PC-3 (cell line): ENCODE results near the gene DRC3. TPM values are rescaled to one million over a fixed set of nuclear protein-coding genes. Genes with fewer than 3 reads are reported as not detected.
A peak's percentile ranks its signal among the peaks of the same experiment; 100 is the strongest.

ENCODE experiments used
- ATAC-seq: fragments of 200-7000 bp; cut with Tn5 transposase; 2 replicates; pipeline ENCODE4 v1.9.1; 2020; ENCODE audit warnings: mild to moderate bottlenecking, moderate library complexity
- BruUV-seq: library from RNA; stranded (reverse); fragments of 400-500 nt; replicated peaks from 2 replicates; lab custom pipeline; 2021; lab: Mats Ljungman, UMichigan
- CTCF ChIA-PET: fragments of 300-600 bp; sonication (Branson Sonifier 250); formaldehyde crosslinking; loops from one replicate; lab custom pipeline; 2022; ENCODE audit warnings: antibody characterized with exemption; lab: Charles Lee
- POLR2A ChIA-PET: fragments of 300-600 bp; sonication (Branson Sonifier 250); formaldehyde crosslinking; loops from one replicate; lab custom pipeline; 2022; ENCODE audit warnings: antibody characterized with exemption; ENCODE audit not compliant: unreplicated experiment; lab: Charles Lee
- DNase-seq: peaks from one replicate; pipeline ENCODE4 v3.0.0-alpha.2; 2015
- H2AFZ ChIP-seq: fragments of 300-600 bp; sonication (generic); 2 replicates; pipeline ENCODE4 v1.6.0; 2016; ENCODE audit warnings: antibody characterized with exemption, low read length
- H3F3A ChIP-seq: fragments of 300-600 bp; sonication (generic); one replicate; pipeline ENCODE4 v1.6.0; 2017; ENCODE audit warnings: antibody characterized with exemption, low read length, control low read depth, mild to moderate bottlenecking; ENCODE audit not compliant: unreplicated experiment
- H3K27ac ChIP-seq: fragments of 300-600 bp; sonication (generic); 2 replicates; pipeline ENCODE4 v1.5.1; 2016; ENCODE audit warnings: mild to moderate bottlenecking, low read length
- H3K27me3 ChIP-seq: fragments of 300-600 bp; sonication (generic); 2 replicates; pipeline ENCODE4 v1.6.1; 2016; ENCODE audit warnings: low read length, mixed read lengths
- H3K36me3 ChIP-seq: fragments of 300-600 bp; sonication (generic); 2 replicates; pipeline ENCODE4 v1.6.1; 2016; ENCODE audit warnings: low read depth, mixed run types, low read length, mixed read lengths
- H3K4me1 ChIP-seq: fragments of 300-600 bp; sonication (generic); 2 replicates; pipeline ENCODE4 v1.5.1; 2016; ENCODE audit warnings: low read length; ENCODE audit not compliant: insufficient read depth
- H3K4me2 ChIP-seq: fragments of 300-600 bp; sonication (generic); 2 replicates; pipeline ENCODE4 v1.6.0; 2016; ENCODE audit warnings: low read length
- H3K4me3 ChIP-seq: fragments of 300-600 bp; sonication (generic); 2 replicates; pipeline ENCODE4 v1.5.1; 2016; ENCODE audit warnings: mild to moderate bottlenecking, low read length, mixed read lengths
- H3K79me2 ChIP-seq: fragments of 300-600 bp; sonication (generic); 2 replicates; pipeline ENCODE4 v1.6.1; 2017; ENCODE audit warnings: low read length, mixed read lengths
- H3K9ac ChIP-seq: fragments of 300-600 bp; sonication (generic); 2 replicates; pipeline ENCODE4 v1.6.0; 2016; ENCODE audit warnings: mild to moderate bottlenecking, low read length
- H3K9me2 ChIP-seq: fragments of 300-600 bp; sonication (generic); replicated peaks from 2 replicates; pipeline ENCODE4 v1.6.1; 2016; ENCODE audit warnings: mixed run types, low read length, mixed read lengths
- H3K9me3 ChIP-seq: fragments of 300-600 bp; sonication (generic); 2 replicates; pipeline ENCODE4 v1.6.1; 2016; ENCODE audit warnings: low read length, mixed read lengths
- H4K20me1 ChIP-seq: fragments of 300-600 bp; sonication (generic); 2 replicates; pipeline ENCODE4 v1.6.1; 2016; ENCODE audit warnings: low read length, mixed read lengths
- EZH2 ChIP-seq: fragments of 300-600 bp; sonication (generic); IDR thresholded peaks from one replicate; pipeline ENCODE4 v1.6.1; 2017; ENCODE audit warnings: antibody characterized with exemption, mild to moderate bottlenecking, low read length; ENCODE audit not compliant: unreplicated experiment
- EZH2phosphoT487 ChIP-seq: fragments of 300-600 bp; sonication (generic); IDR thresholded peaks from 2 replicates; pipeline ENCODE4 v1.6.1; 2018; ENCODE audit warnings: mild to moderate bottlenecking, antibody characterized with exemption, low read length, borderline replicate concordance
- intact Hi-C: fragments of 100-400 bp; cut with micrococcal nuclease; formaldehyde crosslinking; loops from 2 replicates; pipeline ENCODE4 v1.9.0; 2023
- total RNA-seq: library from RNA; depleted of rRNA; stranded (reverse); fragments of >200 nt; gene quantifications from 2 replicates; pipeline ENCODE4 v1.2.3, GENCODE V29; 2014
- TF ChIP-seq, protein P1 (sequence below): fragments of 300-600 bp; sonication (generic); conservative IDR thresholded peaks from 2 replicates; pipeline ENCODE4 v1.5.1; 2017; ENCODE audit warnings: antibody characterized with exemption, low read depth, mild to moderate bottlenecking, low read length

DRC3 gene
- total RNA-seq, 1 experiment from 2014 or later, result 1.9 TPM

DNA sequence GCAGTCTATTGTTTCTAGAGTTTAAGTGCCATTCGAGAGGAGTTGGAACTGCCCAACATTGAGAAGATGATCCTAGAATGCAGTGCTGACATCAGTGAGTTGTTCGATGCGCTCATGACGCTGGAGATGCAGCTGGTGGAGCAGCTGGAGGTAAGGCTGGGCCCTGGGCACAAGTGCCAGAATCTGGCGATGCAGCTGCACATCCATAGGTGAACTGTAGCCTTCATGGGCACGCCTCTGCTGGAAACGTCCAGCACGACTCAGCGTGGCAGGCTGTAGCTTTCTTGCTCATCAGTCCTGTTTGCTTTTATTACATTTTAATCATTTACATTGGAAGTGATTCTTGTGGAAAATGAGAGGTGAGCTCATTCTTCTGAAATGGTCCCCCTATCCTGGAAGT is 31.7 kb downstream of the DRC3 start:
- H3K27me3 ChIP-seq, result no peaks in the 10 kb centered on the region
- H3K27ac ChIP-seq, result 0 out of 2 replicates have a peak overlapping the region, but pooled peaks have one; percentile 36
- H3K4me1 ChIP-seq, result peaks cover 37% of the 10 kb centered on the region
- no peak overlapping the region for H3K4me2 ChIP-seq
- CTCF ChIA-PET, result no interaction called here
- H2AFZ ChIP-seq, result no peak overlapping the region
- no peaks in the 10 kb centered on the region for H3F3A ChIP-seq
- no peaks in the 10 kb centered on the region for H3K79me2 ChIP-seq
- no peaks in the 10 kb centered on the region for H3K9me2 ChIP-seq
- TF ChIP-seq EZH2 (no peak), EZH2phosphoT487 (no peak)
- TF ChIP-seq, protein P1, sequence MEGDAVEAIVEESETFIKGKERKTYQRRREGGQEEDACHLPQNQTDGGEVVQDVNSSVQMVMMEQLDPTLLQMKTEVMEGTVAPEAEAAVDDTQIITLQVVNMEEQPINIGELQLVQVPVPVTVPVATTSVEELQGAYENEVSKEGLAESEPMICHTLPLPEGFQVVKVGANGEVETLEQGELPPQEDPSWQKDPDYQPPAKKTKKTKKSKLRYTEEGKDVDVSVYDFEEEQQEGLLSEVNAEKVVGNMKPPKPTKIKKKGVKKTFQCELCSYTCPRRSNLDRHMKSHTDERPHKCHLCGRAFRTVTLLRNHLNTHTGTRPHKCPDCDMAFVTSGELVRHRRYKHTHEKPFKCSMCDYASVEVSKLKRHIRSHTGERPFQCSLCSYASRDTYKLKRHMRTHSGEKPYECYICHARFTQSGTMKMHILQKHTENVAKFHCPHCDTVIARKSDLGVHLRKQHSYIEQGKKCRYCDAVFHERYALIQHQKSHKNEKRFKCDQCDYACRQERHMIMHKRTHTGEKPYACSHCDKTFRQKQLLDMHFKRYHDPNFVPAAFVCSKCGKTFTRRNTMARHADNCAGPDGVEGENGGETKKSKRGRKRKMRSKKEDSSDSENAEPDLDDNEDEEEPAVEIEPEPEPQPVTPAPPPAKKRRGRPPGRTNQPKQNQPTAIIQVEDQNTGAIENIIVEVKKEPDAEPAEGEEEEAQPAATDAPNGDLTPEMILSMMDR, result no peak
- H3K9me3 ChIP-seq, result no peaks in the 10 kb centered on the region
- DNase-seq, result peak; percentile 43
- no peak overlapping the region for H3K9ac ChIP-seq
- BruUV-seq, result no TSS peak
- no peaks in the 10 kb centered on the region; the same call in 1 of the 2 replicates for H3K36me3 ChIP-seq
- intact Hi-C loops, result no loop called here
- POLR2A ChIA-PET, result interaction anchor here (0.6 kb wide), 1 partner anchor 137 kb away, joined by 5 read pairs; no protein-coding TSS in a partner anchor
- no peak overlapping the region for H3K4me3 ChIP-seq
- no peaks in the 10 kb centered on the region for H4K20me1 ChIP-seq
- ATAC-seq, result peak; percentile 56

DNA sequence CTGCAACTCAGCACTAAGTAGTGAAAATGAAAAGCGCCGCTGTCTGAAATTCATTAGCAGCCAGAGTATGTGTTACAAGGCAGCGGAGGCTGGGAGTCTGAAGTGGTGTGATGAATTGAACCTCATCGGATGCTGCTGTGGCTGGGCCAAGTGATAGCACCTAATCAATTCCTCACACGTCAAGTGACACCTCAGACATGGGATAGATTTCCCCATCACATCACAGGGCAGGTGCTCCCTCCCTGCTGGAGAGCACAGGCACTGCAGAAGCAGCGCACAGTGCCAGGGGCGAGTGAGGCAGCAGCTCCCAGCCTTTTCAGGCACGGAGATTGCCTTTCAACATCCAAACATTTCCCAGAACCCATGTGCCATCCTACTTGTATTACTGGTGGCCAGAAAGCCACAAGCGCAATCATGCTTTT is 32.2 kb downstream of the DRC3 start:
- Histone ChIP-seq H3K9ac (no peak overlapping the region), H3F3A (no peaks in the 10 kb centered on the region), H2AFZ (no peak overlapping the region), H3K79me2 (no peaks in the 10 kb centered on the region), H3K4me3 (no peak overlapping the region), H3K4me2 (peak overlapping the region; percentile 30; the same call in 1 of the 2 replicates), H3K9me3 (no peaks in the 10 kb centered on the region), H3K4me1 (peaks cover 39% of the 10 kb centered on the region), H3K9me2 (no peaks in the 10 kb centered on the region), H3K27me3 (no peaks in the 10 kb centered on the region), H3K27ac (peak overlapping the region; percentile 36), H3K36me3 (no peaks in the 10 kb centered on the region; the same call in 1 of the 2 replicates), H4K20me1 (no peaks in the 10 kb centered on the region)
- peak; percentile 49 for ATAC-seq
- no TSS peak for BruUV-seq
- CTCF ChIA-PET, result no interaction called here
- POLR2A ChIA-PET, result interaction anchor here (0.6 kb wide), 1 partner anchor 138 kb away, joined by 5 read pairs; no protein-coding TSS in a partner anchor
- TF ChIP-seq EZH2phosphoT487, result no peak
- TF ChIP-seq, protein P1, result peak; percentile 49
- intact Hi-C loops, result no loop called here
- no peak for DNase-seq

DNA sequence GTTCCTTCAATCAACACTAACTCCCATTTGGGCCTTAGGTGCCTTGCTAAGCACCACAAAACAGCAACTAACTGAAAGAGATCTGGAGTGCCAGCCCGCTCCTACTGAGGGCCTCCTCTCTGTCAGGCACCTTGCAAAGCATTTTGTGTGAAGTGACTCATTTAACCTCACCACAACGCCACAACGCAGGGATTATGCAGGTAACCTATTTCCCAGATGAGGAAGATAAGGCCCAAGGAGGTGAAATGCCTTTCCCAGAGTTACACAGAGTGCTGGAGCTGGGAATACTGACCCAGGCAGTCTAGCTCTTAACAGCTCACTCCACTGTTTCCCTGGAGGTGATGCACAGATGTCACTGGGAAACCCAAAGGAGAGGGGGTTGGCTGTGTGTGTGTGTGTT is 32.8 kb downstream of the DRC3 start:
- ATAC-seq, result peak; percentile 31; the same call in 1 of the 2 replicates
- H2AFZ ChIP-seq, result no peak overlapping the region
- H3K27ac ChIP-seq, result peak overlapping the region; percentile 55

More for the DNA sequence above, 32.8 kb downstream of the DRC3 start:
- H3K9me2 ChIP-seq, result no peaks in the 10 kb centered on the region
- H4K20me1 ChIP-seq, result no peaks in the 10 kb centered on the region
- intact Hi-C loops, result no loop called here
- TF ChIP-seq EZH2, result no peak
- TF ChIP-seq, protein P1, result no peak
- no peak for TF ChIP-seq EZH2phosphoT487
- DNase-seq, result peak; percentile 78
- no TSS peak for BruUV-seq
- H3K4me2 ChIP-seq, result peak overlapping the region; percentile 30; the same call in 1 of the 2 replicates
- peaks cover 2% of the 10 kb centered on the region; the same call in 1 of the 2 replicates for H3K36me3 ChIP-seq
- no peaks in the 10 kb centered on the region for H3F3A ChIP-seq
- ChIA-PET CTCF (no interaction called here), POLR2A (no interaction called here)
- H3K9me3 ChIP-seq, result no peaks in the 10 kb centered on the region
- H3K4me1 ChIP-seq, result peaks cover 39% of the 10 kb centered on the region
- H3K4me3 ChIP-seq, result no peak overlapping the region
- no peak overlapping the region for H3K9ac ChIP-seq
- no peaks in the 10 kb centered on the region for H3K79me2 ChIP-seq
- no peaks in the 10 kb centered on the region for H3K27me3 ChIP-seq
